Cerebellar nuclear complex (tissue), 1 donor: Measurements from ENCODE around the gene RPS6KA3.
"Not testable (repeated sequence)": the region's sequence is repeated elsewhere in the genome, so short reads cannot be mapped to it uniquely, and the experiment has no call there.

Source experiments
- DNase-seq, 2 experiments: peaks; one replicate each; lab custom pipeline; 2025; lab: John Stamatoyannopoulos, UW

RPS6KA3 gene

GRCh38 chrX:20218836-20219505 lies 47.7 kb downstream of the RPS6KA3 start:
- no peak for DNase-seq

- DNase-seq: no peak
Measured at GRCh38 chrX:20217906-20218305, 48.8 kb downstream of the RPS6KA3 start.

GRCh38 chrX:20217271-20217670 lies 49.4 kb downstream of the RPS6KA3 start:
- no peak for DNase-seq

GRCh38 chrX:20215565-20215964 lies 51.1 kb downstream of the RPS6KA3 start:
- DNase-seq: no peak

- DNase-seq: no peak
Measured at GRCh38 chrX:20212486-20213089, 54.1 kb downstream of the RPS6KA3 start.

- DNase-seq: no peak
Measured at GRCh38 chrX:20211261-20211786, 55.4 kb downstream of the RPS6KA3 start.

- no peak for DNase-seq
Measured at GRCh38 chrX:20205927-20206708, 60.6 kb downstream of the RPS6KA3 start.

GRCh38 chrX:20204351-20204750 lies 62.4 kb downstream of the RPS6KA3 start:
- no peak for DNase-seq

- DNase-seq: no peak
Measured at GRCh38 chrX:20197641-20198210, 69.0 kb downstream of the RPS6KA3 start.

GRCh38 chrX:20189171-20189570 lies 77.5 kb downstream of the RPS6KA3 start:
- DNase-seq: no peak

GRCh38 chrX:20181598-20182329 lies 84.9 kb downstream of the RPS6KA3 start:
- DNase-seq: no peak

- no peak for DNase-seq
Measured at GRCh38 chrX:20177093-20177492, 89.6 kb downstream of the RPS6KA3 start.

- no peak for DNase-seq
Measured at GRCh38 chrX:20173856-20174255, 92.9 kb downstream of the RPS6KA3 start.

GRCh38 chrX:20173313-20173712 lies 93.4 kb downstream of the RPS6KA3 start:
- no peak for DNase-seq

- no peak for DNase-seq
Measured at GRCh38 chrX:20171887-20172286, 94.8 kb downstream of the RPS6KA3 start.

- DNase-seq: not testable (repeated sequence)
Measured at GRCh38 chrX:20162516-20162915, 104.2 kb downstream of the RPS6KA3 start.

GRCh38 chrX:20159797-20160385 lies 106.8 kb downstream of the RPS6KA3 start:
- DNase-seq: no peak

- DNase-seq: no peak
Measured at GRCh38 chrX:20151689-20152088, 115.0 kb downstream of the RPS6KA3 start.

- DNase-seq: no peak
Measured at GRCh38 chrX:20149326-20149725, 117.4 kb downstream of the RPS6KA3 start.

- DNase-seq: no peak
Measured at GRCh38 chrX:20147561-20147960, 119.1 kb downstream of the RPS6KA3 start.

- DNase-seq: no peak
Measured at GRCh38 chrX:20144491-20144890, 122.2 kb downstream of the RPS6KA3 start.
